ENCODE data around the gene TMEM107. TPM values are rescaled to one million over a fixed set of nuclear protein-coding genes. Genes with fewer than 3 reads are reported as not detected.
A peak's percentile ranks its signal among the peaks of the same experiment; 100 is the strongest.

The TMEM107 gene
- total and polyA plus RNA-seq, 2 donors, result 21.3 to 71.6 TPM

DNA sequence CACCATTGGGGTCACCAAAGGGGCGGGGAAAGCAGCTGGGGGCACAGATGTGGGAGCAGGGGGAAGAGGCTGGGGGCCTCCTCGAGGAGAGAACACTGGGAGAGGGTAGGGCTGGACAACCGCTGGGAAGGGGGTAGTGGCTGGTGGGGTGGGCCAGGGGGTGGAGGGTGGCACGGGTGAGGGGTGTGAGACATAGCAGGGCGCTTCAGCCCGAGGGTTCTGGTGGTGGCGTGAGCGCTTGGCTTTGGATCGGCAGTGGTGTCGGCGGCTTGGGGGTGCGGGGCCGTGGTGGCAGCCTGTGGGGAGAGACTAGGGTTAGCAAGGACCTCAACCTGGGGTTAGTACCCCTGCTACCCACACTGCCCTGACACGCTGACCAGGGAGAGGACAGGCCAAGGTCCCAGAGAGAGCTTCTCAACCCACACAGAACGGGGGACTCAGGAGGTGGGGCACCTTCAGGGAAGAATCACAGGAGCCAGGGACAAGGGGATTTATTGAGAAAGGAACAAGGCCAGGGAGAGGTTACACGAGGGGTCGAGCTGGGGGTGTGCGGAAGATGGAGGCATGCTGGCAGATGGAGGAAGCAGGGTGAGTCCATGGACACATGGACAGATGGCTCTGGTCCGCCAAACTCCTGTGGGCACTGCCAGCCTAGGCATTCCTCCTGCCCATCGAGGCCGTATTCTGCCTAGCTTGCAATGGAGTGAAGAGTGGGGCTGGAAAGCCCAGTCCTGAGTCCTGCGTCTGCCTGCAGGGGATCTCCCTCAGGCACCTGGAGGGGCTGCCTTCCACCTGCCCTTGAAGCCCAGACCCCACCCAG lies 32.4 kb downstream of the TMEM107 start:
- Histone ChIP-seq H3K4me1 (ENCODE audit: control insufficient read depth in 2 of 2, insufficient read depth in 2 of 2, low read length in 2 of 2) (peaks cover 3 to 12% of the 10 kb centered on the region in 2 donors), H3K27me3 (ENCODE audit: control insufficient read depth in 2 of 2, insufficient read depth in 1 of 2, low read length in 1 of 2) (no peaks in the 10 kb centered on the region), H3K27ac (ENCODE audit: low read depth in 1 of 2, low read length in 1 of 2) (no peak overlapping the region), H3K36me3 (ENCODE audit: control insufficient read depth in 2 of 2, insufficient read depth in 2 of 2, low read length in 1 of 2) (peaks cover 75 to 84% of the 10 kb centered on the region in 2 donors), H3K4me3 (ENCODE audit: low read length in 2 of 2) (no peak overlapping the region), H3K9me3 (ENCODE audit: control insufficient read depth in 2 of 2, insufficient read depth in 1 of 2, low read length in 1 of 2) (no peaks in the 10 kb centered on the region)
- DNase-seq (ENCODE audit: low read depth in 6 of 9, low spot score in 9 of 9), result no peak
- WGBS, result 98% methylated on average over 22 of the region's 22 CpGs

DNA sequence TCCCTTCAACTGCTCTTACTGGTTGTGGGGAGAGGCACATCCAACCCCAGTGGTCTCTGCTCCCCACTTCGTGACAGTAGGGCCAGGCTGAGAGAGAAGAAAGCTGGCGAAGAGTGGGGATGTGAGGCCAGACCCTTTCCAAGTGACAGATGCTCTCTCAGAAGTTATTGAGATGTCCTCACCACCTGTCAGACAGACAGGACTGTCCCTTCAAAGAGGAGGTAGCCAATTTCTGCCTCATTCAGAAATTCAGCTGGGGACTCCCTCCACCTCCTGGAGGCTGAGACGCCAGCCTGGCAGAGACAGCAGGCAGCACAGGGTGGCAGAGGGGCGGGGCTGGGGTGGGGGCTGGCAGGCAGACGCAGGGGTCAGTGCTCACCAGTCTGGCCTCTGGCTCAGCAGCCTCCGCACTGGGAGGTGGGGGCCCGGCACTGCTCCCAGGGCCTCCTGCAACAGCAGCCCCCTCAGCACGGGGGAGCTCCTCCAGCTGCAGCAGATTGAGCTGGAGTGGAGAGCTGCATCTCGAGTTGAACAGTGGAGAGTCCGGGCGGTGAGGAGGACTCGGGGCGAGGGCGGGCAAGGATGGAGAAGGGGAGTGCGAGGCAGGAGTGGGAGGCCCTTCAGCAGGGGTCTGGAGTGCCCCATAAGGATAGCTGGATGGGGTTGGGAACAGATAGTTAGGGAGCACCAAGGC lies 33.1 kb downstream of the TMEM107 start:
- peaks cover 0 to 2% of the 10 kb centered on the region in 2 donors for H3K27me3 ChIP-seq (ENCODE audit: control insufficient read depth in 2 of 2, insufficient read depth in 1 of 2, low read length in 1 of 2)
- WGBS, result 91% methylated on average over 15 of the region's 15 CpGs
- no peak overlapping the region for H3K27ac ChIP-seq (ENCODE audit: low read depth in 1 of 2, low read length in 1 of 2)
- no peaks in the 10 kb centered on the region for H3K9me3 ChIP-seq (ENCODE audit: control insufficient read depth in 2 of 2, insufficient read depth in 1 of 2, low read length in 1 of 2)
- DNase-seq (ENCODE audit: low read depth in 6 of 9, low spot score in 9 of 9), result no peak
- H3K4me1 ChIP-seq (ENCODE audit: control insufficient read depth in 2 of 2, insufficient read depth in 2 of 2, low read length in 2 of 2), result peaks cover 9 to 19% of the 10 kb centered on the region in 2 donors
- peaks cover 69 to 76% of the 10 kb centered on the region in 2 donors for H3K36me3 ChIP-seq (ENCODE audit: control insufficient read depth in 2 of 2, insufficient read depth in 2 of 2, low read length in 1 of 2)
- H3K4me3 ChIP-seq (ENCODE audit: low read length in 2 of 2), result no peak overlapping the region

DNA sequence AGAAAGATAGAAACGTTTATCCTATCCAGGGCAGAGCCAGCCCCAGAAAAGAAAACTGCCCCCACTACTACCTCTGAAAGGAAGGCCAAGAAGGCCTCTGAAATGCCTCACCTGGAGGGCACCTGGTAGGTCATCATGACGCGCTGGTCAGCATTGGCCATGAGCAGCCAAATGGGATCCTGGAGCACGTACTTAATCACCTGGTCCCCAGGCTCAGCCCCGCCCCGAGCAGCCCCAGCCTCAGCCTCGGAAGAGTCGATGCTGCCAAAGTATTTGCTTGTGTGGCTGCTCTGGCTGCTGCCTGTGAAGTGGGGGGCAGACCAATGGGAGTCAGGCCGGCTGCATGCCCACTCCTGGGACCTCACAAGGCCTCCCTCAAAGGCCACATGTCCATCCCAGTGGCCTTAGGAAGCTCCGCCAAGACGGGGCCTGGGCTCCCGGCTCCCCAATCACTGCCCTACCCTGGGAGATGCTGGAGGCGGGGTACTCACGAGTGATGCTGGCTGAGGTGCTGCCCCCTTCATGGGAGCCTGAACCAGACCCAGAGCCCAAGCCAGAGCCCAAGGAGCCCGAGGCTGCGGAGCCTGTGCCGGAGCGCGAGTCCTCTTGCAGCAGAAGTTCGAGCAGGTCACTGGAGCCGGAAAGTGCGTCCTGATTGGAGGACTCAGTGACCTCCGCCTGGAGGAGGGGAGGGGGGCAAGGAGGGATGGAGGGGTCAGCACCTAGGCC lies 33.9 kb downstream of the TMEM107 start:
- Histone ChIP-seq H3K4me1 (ENCODE audit: control insufficient read depth in 2 of 2, insufficient read depth in 2 of 2, low read length in 2 of 2) (peaks cover 15 to 24% of the 10 kb centered on the region in 2 donors), H3K36me3 (ENCODE audit: control insufficient read depth in 2 of 2, insufficient read depth in 2 of 2, low read length in 1 of 2) (peaks cover 63 to 69% of the 10 kb centered on the region in 2 donors), H3K27ac (ENCODE audit: low read depth in 1 of 2, low read length in 1 of 2) (no peak overlapping the region), H3K27me3 (ENCODE audit: control insufficient read depth in 2 of 2, insufficient read depth in 1 of 2, low read length in 1 of 2) (peaks cover 2 to 9% of the 10 kb centered on the region in 2 donors), H3K9me3 (ENCODE audit: control insufficient read depth in 2 of 2, insufficient read depth in 1 of 2, low read length in 1 of 2) (no peaks in the 10 kb centered on the region), H3K4me3 (ENCODE audit: low read length in 2 of 2) (no peak overlapping the region)
- 98% methylated on average over 23 of the region's 23 CpGs for WGBS
- no peak for DNase-seq (ENCODE audit: low read depth in 6 of 9, low spot score in 9 of 9)

DNA sequence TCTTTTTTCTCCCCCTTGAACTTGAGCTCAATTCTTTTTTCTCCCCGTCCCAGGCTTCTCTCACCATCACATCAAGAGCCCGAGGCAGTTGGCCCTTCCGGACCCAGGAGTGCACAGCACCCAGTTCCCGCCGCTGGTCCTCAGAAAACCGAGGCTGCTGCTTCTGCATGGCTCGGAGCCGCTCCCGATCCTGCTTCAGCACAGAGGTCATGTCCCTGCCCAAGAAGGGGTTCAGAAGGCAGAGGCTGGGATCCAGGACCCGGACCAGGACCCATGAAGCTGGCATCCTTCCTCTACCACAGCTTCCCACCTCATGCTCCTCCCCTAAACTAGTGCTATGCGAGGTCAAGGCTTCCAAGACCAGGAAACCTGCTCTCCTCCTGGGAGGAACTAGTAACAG lies 34.4 kb downstream of the TMEM107 start:
- Histone ChIP-seq H3K36me3 (ENCODE audit: control insufficient read depth in 2 of 2, insufficient read depth in 2 of 2, low read length in 1 of 2) (peaks cover 57 to 63% of the 10 kb centered on the region in 2 donors), H3K27ac (ENCODE audit: low read depth in 1 of 2, low read length in 1 of 2) (no peak overlapping the region), H3K27me3 (ENCODE audit: control insufficient read depth in 2 of 2, insufficient read depth in 1 of 2, low read length in 1 of 2) (peaks cover 4 to 15% of the 10 kb centered on the region in 2 donors), H3K4me3 (ENCODE audit: low read length in 2 of 2) (no peak overlapping the region), H3K9me3 (ENCODE audit: control insufficient read depth in 2 of 2, insufficient read depth in 1 of 2, low read length in 1 of 2) (no peaks in the 10 kb centered on the region), H3K4me1 (ENCODE audit: control insufficient read depth in 2 of 2, insufficient read depth in 2 of 2, low read length in 2 of 2) (peaks cover 15 to 24% of the 10 kb centered on the region in 2 donors)
- no peak for DNase-seq (ENCODE audit: low read depth in 6 of 9, low spot score in 9 of 9)
- 96% methylated on average over 11 of the region's 11 CpGs for WGBS

DNA sequence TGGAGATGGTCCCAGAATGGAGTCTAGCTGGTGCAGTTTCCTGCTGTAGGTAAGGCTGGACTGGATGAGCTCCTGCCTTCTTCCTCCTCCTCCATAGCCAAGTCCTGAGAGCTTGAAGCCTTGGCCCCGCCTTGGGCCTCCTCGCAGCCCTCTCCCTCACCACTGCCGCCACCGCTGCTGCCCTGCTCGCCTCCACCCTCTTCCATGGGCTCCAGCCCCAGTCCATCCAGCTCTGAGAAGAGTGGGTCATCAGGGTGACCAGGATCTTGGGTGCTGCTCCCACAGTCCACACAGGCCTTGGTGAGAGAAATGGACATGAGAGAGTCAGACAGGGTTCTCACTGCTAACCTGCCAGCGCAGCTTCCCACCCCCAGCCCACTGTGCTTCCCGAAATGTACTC lies 35.1 kb downstream of the TMEM107 start:
- peaks cover 4 to 20% of the 10 kb centered on the region in 2 donors for H3K27me3 ChIP-seq (ENCODE audit: control insufficient read depth in 2 of 2, insufficient read depth in 1 of 2, low read length in 1 of 2)
- H3K4me3 ChIP-seq (ENCODE audit: low read length in 2 of 2), result no peak overlapping the region
- peaks cover 15 to 24% of the 10 kb centered on the region in 2 donors for H3K4me1 ChIP-seq (ENCODE audit: control insufficient read depth in 2 of 2, insufficient read depth in 2 of 2, low read length in 2 of 2)
- no peak overlapping the region for H3K27ac ChIP-seq (ENCODE audit: low read depth in 1 of 2, low read length in 1 of 2)
- no peak for DNase-seq (ENCODE audit: low read depth in 6 of 9, low spot score in 9 of 9)
- over 99% methylated on average over 7 of the region's 7 CpGs for WGBS
- peaks cover 50 to 56% of the 10 kb centered on the region in 2 donors for H3K36me3 ChIP-seq (ENCODE audit: control insufficient read depth in 2 of 2, insufficient read depth in 2 of 2, low read length in 1 of 2)
- H3K9me3 ChIP-seq (ENCODE audit: control insufficient read depth in 2 of 2, insufficient read depth in 1 of 2, low read length in 1 of 2), result no peaks in the 10 kb centered on the region

DNA sequence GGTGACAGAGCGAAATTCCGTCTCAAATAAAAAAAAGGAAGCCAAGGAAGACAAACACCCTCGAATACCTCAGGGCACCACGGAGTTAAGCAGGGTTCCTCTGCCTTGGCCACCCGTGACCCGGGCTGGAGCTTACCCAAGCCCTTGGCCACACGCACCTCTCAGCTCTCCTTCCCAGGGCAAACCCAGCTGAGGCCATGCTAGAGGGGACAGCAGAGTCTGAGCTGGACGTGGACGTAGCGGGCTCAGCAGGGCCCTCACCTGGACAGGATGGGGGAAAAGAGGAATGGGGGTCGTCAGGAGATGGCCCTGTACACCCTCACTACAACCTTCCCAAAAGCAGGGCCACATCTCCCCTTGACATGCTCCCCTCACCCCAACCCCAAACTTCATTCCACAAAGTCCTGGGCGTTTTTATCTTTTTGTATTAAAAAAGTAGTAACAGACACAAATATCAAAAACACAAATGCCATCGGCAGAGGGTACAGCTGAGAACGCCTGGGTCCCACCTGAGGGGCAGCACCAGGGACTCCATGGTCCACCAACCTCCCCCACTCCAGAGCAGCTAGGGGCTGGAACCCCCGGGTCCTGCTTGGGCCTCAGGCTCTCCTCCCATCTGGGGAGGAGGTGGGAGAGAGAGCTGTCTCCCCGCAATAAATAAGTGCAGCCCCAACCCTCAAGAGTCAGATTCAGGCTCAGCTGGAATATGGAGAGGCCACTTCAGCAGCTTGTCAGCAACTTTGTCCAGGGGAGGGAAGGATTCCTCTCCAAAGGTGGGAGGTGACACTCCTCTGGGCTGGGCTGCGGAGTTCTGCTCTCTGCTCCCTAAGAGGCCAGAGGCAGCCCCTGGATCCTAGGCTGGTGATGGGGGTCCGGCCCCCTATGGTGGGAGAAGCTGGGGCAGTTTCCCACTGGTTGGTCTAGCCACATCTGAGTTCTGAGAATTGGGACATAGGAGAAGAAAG lies 35.8 kb downstream of the TMEM107 start:
- 96% methylated on average over 18 of the region's 18 CpGs for WGBS
- H3K36me3 ChIP-seq (ENCODE audit: control insufficient read depth in 2 of 2, insufficient read depth in 2 of 2, low read length in 1 of 2), result peaks cover 44 to 49% of the 10 kb centered on the region in 2 donors

DNA sequence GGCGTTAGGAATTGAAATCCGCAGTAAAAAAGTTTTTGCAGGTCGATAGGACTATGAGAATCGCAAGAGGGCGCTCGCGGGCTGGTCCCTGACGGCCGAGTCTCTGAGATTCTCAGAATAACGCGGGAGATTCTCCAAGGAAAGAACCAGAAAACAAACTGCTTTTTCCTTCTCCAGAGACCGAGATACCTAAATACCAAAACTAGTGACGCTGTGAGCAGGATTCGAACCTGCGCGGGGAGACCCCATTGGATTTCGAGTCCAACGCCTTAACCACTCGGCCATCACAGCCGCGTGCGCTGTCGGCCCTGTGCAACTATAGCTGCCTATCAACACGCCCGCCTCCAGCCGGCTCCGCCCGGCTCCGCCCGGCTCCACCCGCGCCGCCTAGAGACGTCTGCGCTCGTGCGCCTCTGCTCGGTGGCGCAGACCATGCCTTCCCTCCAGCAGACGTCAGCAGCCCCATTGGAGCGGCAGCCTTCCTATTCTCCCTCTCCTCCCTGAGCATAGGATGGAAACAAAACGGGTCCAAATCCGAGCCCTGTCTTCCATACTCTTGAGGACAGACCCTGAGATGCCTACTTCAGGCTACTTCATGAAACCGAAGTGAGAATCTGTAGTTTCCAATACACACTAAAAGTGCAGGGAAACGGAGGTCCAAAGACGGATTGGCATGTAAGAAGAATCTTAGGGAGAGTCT lies 37.4 kb downstream of the TMEM107 start:
- under 1% methylated on average over 46 of the region's 46 CpGs for whole genome bisulfite sequencing

More for the DNA sequence above, 35.8 kb downstream of the TMEM107 start:
- DNase-seq (ENCODE audit: low read depth in 6 of 9, low spot score in 9 of 9), result no peak
- Histone ChIP-seq H3K27ac (ENCODE audit: low read depth in 1 of 2, low read length in 1 of 2) (no peak overlapping the region), H3K4me1 (ENCODE audit: control insufficient read depth in 2 of 2, insufficient read depth in 2 of 2, low read length in 2 of 2) (peaks cover 15 to 24% of the 10 kb centered on the region in 2 donors), H3K9me3 (ENCODE audit: control insufficient read depth in 2 of 2, insufficient read depth in 1 of 2, low read length in 1 of 2) (no peaks in the 10 kb centered on the region), H3K27me3 (ENCODE audit: control insufficient read depth in 2 of 2, insufficient read depth in 1 of 2, low read length in 1 of 2) (peaks cover 4 to 24% of the 10 kb centered on the region in 2 donors), H3K4me3 (ENCODE audit: low read length in 2 of 2) (no peak overlapping the region)

DNA sequence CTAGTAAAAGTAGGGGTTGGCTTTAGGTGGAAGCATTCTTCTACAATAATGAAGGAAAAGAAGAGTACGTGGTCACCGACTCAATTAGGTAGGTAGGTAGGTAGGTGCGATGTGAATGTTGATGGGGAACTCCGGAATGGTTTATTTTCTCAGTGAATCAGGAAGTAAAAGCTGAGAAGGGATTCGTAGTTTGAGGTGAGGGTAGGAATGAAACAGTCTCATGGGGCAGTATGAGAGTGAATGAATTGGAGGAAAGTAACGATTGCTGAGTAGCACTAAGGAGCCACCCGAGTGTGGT lies 37.9 kb downstream of the TMEM107 start:
- 1% methylated on average over 7 of the region's 7 CpGs for WGBS
- peak overlapping the region; percentile 44 to 45 for H3K4me3 ChIP-seq (ENCODE audit: low read length in 2 of 2)
- no peak for DNase-seq (ENCODE audit: low read depth in 6 of 9, low spot score in 9 of 9)
- no peaks in the 10 kb centered on the region for H3K9me3 ChIP-seq (ENCODE audit: control insufficient read depth in 2 of 2, insufficient read depth in 1 of 2, low read length in 1 of 2)
- peaks cover 27 to 37% of the 10 kb centered on the region in 2 donors for H3K36me3 ChIP-seq (ENCODE audit: control insufficient read depth in 2 of 2, insufficient read depth in 2 of 2, low read length in 1 of 2)
- peak overlapping the region; percentile 26 to 92 for H3K27ac ChIP-seq (ENCODE audit: low read depth in 1 of 2, low read length in 1 of 2)
- peaks cover 15 to 24% of the 10 kb centered on the region in 2 donors for H3K4me1 ChIP-seq (ENCODE audit: control insufficient read depth in 2 of 2, insufficient read depth in 2 of 2, low read length in 2 of 2)
- H3K27me3 ChIP-seq (ENCODE audit: control insufficient read depth in 2 of 2, insufficient read depth in 1 of 2, low read length in 1 of 2), result peaks cover 4 to 34% of the 10 kb centered on the region in 2 donors

More for the DNA sequence above, 37.4 kb downstream of the TMEM107 start:
- peak overlapping the region; percentile 44 to 45 for H3K4me3 ChIP-seq (ENCODE audit: low read length in 2 of 2)
- H3K4me1 ChIP-seq (ENCODE audit: control insufficient read depth in 2 of 2, insufficient read depth in 2 of 2, low read length in 2 of 2), result peaks cover 15 to 24% of the 10 kb centered on the region in 2 donors
- H3K27ac ChIP-seq (ENCODE audit: low read depth in 1 of 2, low read length in 1 of 2), result peak overlapping the region; percentile 92
- DNase-seq (ENCODE audit: low read depth in 6 of 9, low spot score in 9 of 9), result peak; percentile 84 to 96 (median 92)
- H3K36me3 ChIP-seq (ENCODE audit: control insufficient read depth in 2 of 2, insufficient read depth in 2 of 2, low read length in 1 of 2), result peaks cover 32 to 42% of the 10 kb centered on the region in 2 donors
- H3K27me3 ChIP-seq (ENCODE audit: control insufficient read depth in 2 of 2, insufficient read depth in 1 of 2, low read length in 1 of 2), result peaks cover 4 to 29% of the 10 kb centered on the region in 2 donors
- H3K9me3 ChIP-seq (ENCODE audit: control insufficient read depth in 2 of 2, insufficient read depth in 1 of 2, low read length in 1 of 2), result no peaks in the 10 kb centered on the region

Measured in thymus (tissue), 11 donors.